GM12875 (cell line): ENCODE measurements around the gene KCTD5.
"Not testable (repeated sequence)": the region's sequence is repeated elsewhere in the genome, so short reads cannot be mapped to it uniquely, and the experiment has no call there.

ENCODE experiments used
- H3K4me3 ChIP-seq: one replicate; pipeline ENCODE4 v1.5.1; 2011; ENCODE audit warnings: low read depth, low read length, control low read depth
- TF ChIP-seq, protein P1 (sequence below): IDR thresholded peaks from 2 replicates; pipeline ENCODE4 v1.5.1; 2011; ENCODE audit warnings: low read depth, mild to moderate bottlenecking, control low read depth, inconsistent platforms, low read length, moderate library complexity, borderline replicate concordance; ENCODE audit not compliant: insufficient read depth

Gene KCTD5

DNA sequence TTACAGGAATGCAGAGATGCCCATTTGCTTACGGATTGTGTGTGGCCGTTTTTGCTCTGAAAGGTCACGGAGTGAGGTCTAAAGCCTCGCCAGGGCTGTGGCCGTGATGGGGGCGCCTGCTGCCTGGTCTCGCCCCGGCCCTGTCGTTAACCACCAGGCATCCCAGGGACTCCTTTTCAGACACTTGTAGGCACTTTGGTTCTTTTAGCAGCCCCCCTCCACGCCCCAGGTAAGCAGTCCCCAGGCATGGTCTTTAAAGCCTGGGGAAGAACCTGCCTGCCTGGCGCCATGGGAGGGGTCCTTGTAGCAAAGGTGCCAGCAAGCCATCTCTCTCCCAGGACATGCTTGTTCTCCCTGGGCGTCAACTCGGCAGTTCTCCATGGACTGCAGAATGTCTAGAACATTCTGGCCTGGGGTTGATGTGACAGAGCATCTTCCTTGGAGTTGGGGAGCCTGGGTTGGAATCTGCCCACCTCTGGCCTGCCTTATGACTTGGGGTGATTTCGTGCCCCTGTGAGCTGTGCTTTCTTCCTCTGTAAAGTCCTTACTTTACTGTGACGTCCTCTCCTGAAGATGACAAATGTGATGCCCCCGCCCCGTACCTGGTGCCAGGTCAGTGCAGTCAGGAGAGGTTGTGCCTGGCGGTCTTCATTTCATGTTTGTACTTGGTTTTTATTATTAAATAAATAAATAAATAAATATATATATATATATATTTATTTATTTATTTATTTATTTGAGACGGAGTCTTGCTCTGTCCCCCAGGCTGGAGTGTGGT, 5.4 kb downstream of the KCTD5 start:
- H3K4me3 ChIP-seq = peak overlapping the region; percentile 40
- TF ChIP-seq, protein P1, sequence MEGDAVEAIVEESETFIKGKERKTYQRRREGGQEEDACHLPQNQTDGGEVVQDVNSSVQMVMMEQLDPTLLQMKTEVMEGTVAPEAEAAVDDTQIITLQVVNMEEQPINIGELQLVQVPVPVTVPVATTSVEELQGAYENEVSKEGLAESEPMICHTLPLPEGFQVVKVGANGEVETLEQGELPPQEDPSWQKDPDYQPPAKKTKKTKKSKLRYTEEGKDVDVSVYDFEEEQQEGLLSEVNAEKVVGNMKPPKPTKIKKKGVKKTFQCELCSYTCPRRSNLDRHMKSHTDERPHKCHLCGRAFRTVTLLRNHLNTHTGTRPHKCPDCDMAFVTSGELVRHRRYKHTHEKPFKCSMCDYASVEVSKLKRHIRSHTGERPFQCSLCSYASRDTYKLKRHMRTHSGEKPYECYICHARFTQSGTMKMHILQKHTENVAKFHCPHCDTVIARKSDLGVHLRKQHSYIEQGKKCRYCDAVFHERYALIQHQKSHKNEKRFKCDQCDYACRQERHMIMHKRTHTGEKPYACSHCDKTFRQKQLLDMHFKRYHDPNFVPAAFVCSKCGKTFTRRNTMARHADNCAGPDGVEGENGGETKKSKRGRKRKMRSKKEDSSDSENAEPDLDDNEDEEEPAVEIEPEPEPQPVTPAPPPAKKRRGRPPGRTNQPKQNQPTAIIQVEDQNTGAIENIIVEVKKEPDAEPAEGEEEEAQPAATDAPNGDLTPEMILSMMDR = no peak

- H3K4me3 ChIP-seq = not testable (repeated sequence)
These were observed 7.1 kb downstream of the KCTD5 start for GRCh38 chr16:2689422-2689821.

DNA sequence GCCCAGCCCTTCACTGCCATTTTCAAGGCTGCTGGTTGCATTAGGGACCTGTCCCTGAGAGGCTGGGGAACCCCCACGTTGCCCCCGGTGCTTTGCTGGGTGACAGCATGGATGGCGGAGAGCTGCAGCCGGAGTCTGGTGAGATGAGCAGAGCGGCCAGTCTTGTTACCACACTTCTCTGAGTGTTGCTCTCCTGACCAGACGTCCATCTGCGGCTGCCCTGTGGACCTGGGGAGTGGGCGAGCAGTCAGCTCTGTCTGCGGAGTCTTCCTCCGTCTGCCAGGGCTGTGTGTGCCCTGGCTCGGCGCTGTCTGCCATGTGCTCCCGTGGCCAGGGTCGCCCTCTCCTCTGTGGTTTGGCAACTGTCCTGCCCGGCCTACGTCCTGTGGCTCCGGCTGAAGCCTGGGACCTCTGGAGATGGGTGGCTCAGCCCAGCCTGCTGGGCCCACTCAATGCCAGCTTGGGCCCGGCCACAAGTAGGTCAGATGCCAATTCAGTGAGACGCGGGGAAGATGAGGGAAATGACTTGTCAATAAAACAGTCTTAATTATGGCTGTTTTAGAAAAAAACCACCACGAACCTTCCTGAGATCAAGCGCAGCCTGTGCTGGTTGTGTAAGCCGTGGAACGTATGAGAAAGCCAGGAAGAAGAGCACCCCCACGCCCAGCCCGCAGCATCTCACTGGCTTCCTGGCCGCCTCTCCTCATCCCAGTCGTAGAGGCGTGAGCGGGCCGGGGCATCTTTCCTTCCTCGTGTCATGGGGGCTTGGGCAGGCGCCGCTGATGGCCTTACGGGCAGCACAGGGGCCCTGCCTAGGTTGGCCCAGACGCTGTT, 7.9 kb downstream of the KCTD5 start:
- no peak overlapping the region for H3K4me3 ChIP-seq
- TF ChIP-seq, protein P1 = no peak

GRCh38 chr16:2690852-2691251, 8.5 kb downstream of the KCTD5 start:
- no peak overlapping the region for H3K4me3 ChIP-seq
- TF ChIP-seq, protein P1 = no peak

GRCh38 chr16:2691491-2692248, 9.3 kb downstream of the KCTD5 start:
- no peak overlapping the region for H3K4me3 ChIP-seq
- TF ChIP-seq, protein P1 = no peak

DNA sequence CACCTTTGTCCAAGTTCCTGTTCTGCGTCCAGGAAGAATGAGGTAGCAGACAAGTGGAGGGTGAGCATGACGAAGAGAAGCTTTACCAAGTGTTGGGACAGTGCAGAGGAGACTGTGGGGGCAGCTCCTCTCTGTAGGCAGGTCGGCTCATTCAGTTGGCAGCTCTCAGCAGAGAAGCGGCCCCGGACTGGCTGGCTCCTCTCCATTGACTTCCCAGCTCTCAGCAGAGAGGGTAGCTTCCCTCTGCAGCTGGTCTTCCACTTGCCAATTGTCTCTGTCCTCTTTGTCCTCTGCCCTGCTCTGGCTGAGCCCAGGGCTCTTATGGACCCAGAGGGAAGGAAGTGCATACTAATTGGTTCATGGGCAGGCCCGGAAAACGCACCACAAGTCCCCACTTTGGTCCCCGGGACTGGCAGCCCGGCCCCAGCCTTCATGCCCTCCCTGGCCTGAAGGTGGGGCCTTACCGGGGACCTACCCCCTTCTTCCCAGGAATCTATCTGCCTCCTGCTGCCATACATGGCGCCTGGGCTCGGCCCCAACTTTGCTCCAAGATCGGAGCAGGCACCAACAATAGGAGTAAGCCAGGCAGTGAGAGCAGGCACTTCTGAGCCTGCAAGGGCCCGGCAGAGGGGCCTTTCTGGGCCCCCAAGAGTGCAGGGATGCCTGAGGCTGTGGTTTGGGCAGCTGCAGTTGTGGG, 10.1 kb downstream of the KCTD5 start:
- H3K4me3 ChIP-seq = no peak overlapping the region
- TF ChIP-seq, protein P1 = no peak
